Fibroblast of gingiva (primary cell): ENCODE measurements around the gene RAB3GAP1.
"Not testable (repeated sequence)": the region's sequence is repeated elsewhere in the genome, so short reads cannot be mapped to it uniquely, and the experiment has no call there.

Experiments used
- DNase-seq: peaks from one replicate; pipeline ENCODE4 v3.0.0-alpha.2; 2011; ENCODE audit warnings: low read depth

Gene RAB3GAP1

DNA sequence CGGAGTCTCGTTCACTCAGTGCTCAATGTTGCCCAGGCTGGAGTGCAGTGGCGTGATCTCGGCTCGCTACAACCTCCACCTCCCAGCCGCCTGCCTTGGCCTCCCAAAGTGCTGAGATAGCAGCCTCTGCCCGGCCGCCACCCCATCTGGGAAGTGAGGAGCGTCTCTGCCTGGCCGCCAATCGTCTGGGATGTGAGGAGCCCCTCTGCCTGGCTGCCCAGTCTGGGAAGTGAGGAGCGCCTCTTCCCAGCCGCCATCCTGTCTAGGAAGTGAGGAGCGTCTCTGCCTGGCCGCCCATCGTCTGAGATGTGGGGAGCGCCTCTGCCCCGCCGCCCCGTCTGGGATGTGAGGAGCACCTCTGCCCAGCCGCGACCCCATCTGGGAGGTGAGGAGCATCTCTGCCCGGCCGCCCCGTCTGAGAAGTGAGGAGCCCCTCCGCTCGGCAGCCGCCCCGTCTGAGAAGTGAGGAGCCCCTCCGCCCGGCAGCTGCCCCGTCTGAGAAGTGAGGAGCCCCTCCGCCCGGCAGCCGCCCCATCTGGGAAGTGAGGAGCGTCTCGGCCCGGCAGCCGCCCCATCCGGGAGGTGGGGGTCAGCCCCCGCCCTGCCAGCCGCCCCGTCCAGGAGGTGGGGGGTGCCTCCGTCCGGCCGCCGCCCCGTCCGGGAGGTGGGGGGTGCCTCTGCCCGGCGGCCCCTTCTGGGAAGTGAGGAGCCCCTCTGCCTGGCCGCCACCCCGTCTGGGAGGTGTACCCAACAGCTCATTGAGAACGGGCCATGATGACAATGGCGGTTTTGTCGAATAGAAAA, 53.6 kb downstream of the RAB3GAP1 start:
- not testable (repeated sequence) for DNase-seq

- no peak for DNase-seq
These were observed 61.2 kb downstream of the RAB3GAP1 start for GRCh38 chr2:135113322-135113721.

DNA sequence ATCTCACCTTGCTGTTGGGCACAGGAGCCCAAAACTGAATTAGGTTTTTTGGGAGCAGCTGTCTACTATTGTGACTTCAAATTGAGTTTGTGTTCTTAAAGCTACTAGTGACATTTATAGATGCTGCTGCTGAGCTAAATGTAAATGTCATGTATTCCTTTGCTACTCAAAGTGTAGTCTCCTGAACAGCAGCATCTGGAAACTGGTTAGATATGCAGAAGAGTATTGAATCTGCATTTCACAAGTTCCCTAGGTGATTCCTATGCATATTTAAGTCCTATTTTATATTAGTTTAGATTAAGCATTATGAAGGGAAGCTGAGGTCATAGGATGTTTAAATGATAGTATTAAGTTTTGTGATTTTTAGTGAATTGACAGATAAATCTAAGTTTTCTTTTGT, 67.5 kb downstream of the RAB3GAP1 start:
- no peak for DNase-seq

GRCh38 chr2:135121016-135121657, 69.0 kb downstream of the RAB3GAP1 start:
- no peak for DNase-seq

GRCh38 chr2:135121658-135122039, 69.6 kb downstream of the RAB3GAP1 start:
- not testable (repeated sequence) for DNase-seq

DNA sequence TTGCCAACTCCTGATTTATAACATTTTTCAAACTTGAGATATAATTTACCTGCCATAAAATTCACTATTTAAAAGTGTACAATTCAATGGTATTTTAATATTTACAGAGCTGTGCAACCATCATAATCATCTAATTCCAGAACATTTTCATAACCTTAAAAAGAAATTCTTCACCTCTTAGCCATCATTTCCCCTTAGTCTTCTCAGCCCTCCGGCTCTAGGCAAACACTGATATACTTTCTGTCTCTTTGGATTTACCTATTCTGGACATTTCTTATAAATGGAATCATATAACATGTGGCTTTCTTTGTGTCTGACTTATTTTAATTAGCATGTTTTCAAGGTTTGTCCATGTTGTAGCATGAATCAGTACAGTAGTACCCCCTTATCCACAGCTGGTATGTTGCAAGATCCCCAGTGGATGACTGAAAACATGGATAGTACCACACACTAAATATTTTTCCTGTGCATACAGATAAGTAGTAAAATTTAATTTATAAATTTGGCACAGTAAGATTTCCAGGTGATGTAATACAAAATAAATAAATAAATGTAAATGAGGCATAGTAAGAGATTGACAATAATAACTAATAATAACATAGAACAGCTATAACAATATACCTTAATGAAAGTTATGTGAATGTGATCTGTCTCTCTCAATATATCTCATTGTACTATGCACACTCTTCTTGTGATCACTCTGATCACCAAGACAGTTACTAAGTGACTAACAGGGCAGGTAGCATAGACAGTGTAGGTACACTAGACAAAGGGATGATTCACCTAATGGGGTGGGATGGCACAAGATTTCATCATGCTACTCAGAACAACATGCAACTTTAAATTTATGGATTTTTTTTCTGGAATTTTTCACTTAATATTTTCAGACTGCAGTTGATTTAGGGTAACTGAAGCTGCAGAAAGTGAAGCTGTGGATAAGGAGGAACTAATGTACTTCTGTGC, 73.1 kb downstream of the RAB3GAP1 start:
- no peak for DNase-seq

DNA sequence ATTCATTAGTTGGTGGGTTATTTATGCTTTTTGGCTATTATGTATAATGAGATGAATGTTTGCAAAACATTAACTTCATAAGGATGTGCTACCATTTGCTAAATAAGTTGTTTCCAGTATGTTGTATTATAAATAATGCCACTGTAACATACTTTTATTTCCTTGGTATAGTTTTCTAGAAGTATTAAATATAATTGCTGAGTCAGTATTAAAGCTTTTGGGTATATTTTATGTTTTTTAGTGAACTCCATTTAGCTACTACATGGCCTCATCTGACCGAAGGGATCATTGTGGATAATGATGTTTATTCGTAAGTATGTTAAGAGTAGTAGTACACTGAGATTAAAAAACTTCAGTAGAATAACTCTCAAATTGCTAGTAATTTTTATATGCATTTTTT, 73.8 kb downstream of the RAB3GAP1 start:
- DNase-seq: no peak

GRCh38 chr2:135130751-135131150, 78.7 kb downstream of the RAB3GAP1 start:
- no peak for DNase-seq

DNA sequence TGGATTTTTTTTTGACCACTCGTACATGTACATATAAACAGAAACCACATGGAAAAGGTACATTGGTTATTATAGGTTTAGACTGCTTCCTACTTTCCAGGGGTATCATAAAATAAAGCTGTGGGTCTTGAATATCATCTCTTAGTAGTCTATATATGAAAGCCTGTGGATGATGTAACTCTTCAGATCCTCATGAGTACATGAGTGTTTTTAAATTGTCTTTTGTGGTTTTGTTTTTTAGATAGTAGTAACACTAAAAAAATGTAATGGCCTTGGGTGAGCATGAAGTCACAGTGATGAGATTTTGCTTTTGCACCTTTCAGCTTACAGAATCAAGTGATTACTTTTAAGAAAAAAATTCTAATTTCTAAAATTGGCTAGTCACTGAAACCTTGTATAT, 80.2 kb downstream of the RAB3GAP1 start:
- DNase-seq: no peak

- DNase-seq: no peak
These were observed 88.5 kb downstream of the RAB3GAP1 start for GRCh38 chr2:135140606-135141005.

- no peak for DNase-seq
These were observed 90.2 kb downstream of the RAB3GAP1 start for GRCh38 chr2:135142323-135142722.

DNA sequence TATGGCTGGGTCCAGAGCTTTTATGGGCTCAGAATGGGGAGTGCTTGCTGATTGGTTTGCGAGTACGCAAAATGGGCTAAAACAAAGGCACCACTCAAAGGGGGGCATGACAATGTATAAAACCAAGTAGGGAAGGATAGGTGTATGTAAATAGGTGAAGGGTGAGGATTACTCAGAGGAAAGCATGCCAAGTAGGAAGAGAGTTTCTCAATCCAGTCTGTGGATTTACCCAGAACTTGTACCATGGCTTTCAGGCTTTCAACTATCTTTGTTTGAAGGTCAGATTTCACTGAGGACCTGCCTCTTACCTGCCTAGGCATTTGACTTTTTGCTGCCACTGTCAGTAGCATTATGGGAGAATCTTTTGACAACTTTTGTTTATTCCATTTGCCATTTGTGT, 92.3 kb downstream of the RAB3GAP1 start:
- DNase-seq: no peak

- peak; percentile 41 for DNase-seq
These were observed 97.2 kb downstream of the RAB3GAP1 start for GRCh38 chr2:135149251-135149650.

- DNase-seq: no peak
These were observed 98.6 kb downstream of the RAB3GAP1 start for GRCh38 chr2:135150725-135151124.

- DNase-seq: no peak
These were observed 99.5 kb downstream of the RAB3GAP1 start for GRCh38 chr2:135151615-135152014.

DNA sequence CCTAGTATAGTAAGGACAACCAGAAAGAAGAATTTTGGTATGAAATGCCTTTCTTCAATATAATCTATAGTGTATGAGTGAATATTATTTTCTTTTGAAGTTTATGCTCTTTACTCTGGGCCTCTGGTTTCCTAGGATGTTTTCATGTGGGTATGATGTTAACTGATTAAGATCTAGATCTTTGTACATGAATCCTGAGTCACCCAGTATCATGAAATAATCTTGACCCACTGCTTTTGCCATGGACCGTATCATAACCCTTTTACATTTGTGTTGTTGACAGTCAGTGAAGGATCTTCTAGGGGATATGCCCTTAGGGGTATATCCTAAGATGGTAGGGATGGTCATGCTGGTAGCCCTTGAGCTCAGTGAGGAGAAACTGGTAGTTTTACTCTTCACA, 100.3 kb downstream of the RAB3GAP1 start:
- no peak for DNase-seq

GRCh38 chr2:135154962-135155361, 102.9 kb downstream of the RAB3GAP1 start:
- DNase-seq: no peak

GRCh38 chr2:135157856-135158255, 105.8 kb downstream of the RAB3GAP1 start:
- DNase-seq: no peak

DNA sequence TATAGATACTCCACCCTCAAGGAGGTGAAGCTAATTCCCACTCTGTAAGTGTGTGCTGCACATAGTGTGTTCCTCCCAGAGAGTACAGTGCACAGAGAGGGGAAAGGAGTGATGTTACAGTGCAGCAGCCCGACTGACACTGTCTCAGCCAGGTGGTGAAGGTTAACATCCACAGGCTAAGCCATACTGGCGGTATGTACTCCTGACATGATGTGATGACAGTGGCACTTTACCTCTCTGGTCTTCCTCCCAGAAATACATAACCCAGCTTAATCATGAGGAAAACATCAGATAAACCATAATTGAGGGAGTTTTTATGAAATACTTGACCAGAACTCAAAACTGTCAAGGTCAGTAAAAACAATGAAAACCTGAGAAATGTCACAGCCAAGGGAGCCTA, 107.1 kb downstream of the RAB3GAP1 start:
- no peak for DNase-seq

GRCh38 chr2:135162377-135162776, 110.3 kb downstream of the RAB3GAP1 start:
- no peak for DNase-seq

DNA sequence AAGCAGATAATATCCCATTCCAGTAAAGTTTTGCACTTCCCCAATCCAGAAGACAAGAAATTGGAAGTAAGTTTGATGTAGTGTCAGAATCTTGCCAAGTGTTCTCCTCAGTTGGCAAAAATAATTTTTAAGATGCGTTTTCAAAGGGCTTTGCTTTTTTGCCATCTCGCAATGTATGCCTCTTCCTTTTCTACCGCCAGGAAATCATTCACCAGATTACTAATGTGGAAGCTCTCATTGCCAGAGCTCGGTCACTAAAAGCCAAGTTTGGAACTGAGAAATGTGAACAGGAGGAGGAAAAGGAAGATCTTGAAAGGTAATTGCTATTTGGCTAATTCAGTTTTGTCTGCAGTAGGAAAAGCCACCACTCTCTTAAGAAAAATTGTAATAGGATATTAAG, 110.7 kb downstream of the RAB3GAP1 start:
- DNase-seq: no peak

GRCh38 chr2:135163306-135163705, 111.2 kb downstream of the RAB3GAP1 start:
- no peak for DNase-seq

GRCh38 chr2:135163901-135164300, 111.8 kb downstream of the RAB3GAP1 start:
- DNase-seq: no peak
